ENCODE results near the gene INCENP.
"Not testable (repeated sequence)": the region's sequence is repeated elsewhere in the genome, so short reads cannot be mapped to it uniquely, and the experiment has no call there.

The INCENP gene

DNA sequence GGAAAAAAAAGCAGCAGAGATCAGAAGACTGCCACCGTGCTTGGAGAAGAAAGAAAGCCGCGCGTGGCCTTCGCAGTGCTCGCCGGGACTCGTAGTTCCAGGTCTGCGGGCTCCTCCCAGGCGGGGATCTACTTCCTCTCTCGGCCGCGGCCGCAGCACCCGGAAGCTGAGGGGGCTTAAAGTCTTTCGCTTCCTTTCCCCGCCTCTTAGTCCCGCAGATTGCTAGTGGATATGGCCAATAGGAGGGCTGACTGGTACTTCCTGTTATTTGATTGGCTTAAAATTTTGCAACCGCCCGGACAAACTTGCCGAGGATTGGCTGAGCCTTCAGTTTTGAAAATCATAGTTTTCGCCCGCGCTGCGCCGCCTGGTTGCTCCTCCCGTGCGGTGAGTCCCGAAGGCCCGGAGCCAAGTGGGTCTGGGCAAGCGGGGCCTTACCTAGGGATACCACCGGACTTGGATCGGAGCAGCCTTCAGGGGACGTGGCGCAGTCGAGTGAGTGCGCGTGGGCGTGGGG, at the start of gene INCENP:
TSS of gene INCENP (plus strand) at position 343 of the 517 bp plus-strand sequence. CDS start 4,151 bp downstream, outside the sequence.
- peak; percentile 99 for DNase-seq (ENCODE audit: low spot score)

DNA sequence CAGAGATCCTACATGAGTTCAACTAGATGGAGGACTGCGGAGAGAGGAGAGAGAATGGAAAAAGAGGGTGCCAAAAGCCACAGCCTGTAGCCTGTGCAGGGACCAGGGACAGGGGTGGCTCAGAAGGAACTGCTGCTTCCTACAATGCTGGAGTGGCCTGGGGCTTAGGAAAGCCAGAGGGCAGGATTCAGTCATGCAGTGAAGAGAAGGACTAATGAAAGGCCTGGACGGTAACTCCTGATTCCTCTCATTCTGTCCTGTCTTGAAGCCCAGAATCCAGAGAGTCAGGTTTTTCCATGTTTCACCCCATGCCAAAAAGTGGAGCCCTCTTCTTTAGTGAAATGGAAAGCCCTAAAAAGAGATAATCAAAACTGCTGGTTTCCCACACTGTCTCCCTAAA, 48.4 kb upstream of the INCENP start:
- DNase-seq (ENCODE audit: low spot score), result no peak

DNA sequence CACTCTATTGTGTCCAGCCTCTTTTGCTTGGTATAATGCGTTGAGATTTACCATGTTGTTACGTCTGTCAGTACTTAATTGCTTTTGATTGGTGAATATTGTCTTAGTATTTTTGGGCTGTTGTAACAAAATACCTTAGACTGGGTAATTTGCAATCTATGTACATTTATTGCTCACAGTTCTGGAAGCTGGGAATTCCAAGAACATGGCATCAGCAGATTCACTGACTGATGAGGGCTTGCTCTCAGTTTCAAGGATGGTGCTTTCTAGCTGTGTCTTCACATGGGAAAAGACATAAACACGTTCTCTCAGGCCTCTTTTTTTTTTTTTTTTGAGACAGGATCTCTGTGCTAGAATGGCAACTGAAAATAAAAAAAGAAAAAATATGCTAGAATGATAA, 46.7 kb upstream of the INCENP start:
- DNase-seq (ENCODE audit: low spot score), result no peak

DNA sequence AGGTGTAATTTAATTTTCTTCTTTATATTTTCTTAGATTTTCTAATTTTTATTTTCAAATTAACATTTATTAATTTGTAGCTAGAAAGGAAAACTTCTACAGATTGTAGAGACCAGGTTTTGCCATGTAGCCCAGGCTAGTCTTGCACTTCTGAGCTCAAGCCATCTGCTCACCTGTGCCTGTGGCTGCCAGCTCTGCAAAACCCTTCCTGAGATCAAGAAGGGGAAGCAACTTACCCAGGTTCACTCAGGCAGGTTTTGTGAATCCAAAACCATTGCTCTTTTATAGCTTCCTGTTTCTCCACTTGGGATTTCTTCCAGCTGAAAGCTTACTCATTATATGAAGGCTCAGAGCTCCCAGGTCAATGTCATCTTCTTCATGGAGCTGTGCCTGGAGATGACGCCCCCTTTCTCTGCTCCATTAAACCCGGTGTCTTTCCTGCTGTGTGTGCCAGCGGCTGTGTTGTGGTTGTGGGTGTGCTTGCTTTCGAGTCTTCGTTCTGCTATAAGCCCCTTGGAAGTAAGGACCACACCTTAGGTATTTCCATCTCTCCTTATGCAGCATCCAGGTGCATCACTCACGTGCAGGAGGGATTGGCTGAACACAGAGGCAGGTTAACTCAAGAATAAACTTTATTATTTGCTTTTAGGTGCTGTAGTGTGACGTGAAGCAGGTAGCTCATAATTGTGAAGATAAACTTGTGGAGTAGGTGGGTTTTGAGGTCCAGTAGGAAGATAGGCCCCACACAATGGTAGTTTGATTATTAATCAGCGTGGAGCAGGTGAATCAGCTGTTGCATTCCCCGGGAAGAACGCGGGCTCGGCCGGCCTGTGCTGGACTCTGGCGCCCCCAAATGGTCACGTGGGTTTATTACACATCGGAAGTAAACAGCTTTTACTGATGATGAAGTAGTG, 42.2 kb upstream of the INCENP start:
- DNase-seq (ENCODE audit: low spot score), result peak; percentile 84

DNA sequence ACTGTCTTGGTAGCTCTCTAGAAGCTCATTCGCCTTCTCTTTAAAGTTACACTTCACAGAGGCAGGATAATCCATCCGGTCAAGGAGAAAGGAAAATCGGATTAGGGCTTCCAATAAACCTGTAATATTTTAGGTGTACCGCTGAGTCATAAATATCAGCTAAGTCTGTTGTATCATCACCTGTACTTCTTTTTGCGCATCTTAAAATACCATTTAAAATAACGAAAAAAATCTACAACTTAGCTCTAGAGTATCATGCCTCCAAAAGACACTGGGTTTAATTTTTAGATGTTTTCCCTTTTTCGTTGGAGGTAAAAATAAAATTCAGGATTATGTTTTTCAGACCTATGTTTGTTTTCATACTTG, 41.5 kb upstream of the INCENP start:
- DNase-seq (ENCODE audit: low spot score), result no peak

DNA sequence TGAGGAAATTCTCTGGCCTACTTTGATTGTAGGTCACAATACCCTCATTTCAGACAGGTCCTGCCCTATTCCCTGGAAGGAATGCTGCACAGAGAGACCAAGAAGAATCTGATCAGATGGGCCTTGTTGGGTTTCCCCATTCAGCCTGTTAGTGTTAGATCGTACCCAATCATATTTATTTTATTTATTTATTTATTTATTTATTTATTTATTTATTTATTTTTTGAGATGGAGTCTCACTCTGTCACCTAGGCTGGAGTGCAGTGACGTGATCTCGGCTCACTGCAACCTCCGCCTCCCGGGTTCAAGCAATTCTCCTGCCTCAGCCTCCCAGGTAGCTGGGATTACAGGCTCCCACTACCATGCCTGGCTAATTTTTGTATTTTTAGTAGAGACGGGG, 39.0 kb upstream of the INCENP start:
- not testable (repeated sequence) for DNase-seq (ENCODE audit: low spot score)

DNA sequence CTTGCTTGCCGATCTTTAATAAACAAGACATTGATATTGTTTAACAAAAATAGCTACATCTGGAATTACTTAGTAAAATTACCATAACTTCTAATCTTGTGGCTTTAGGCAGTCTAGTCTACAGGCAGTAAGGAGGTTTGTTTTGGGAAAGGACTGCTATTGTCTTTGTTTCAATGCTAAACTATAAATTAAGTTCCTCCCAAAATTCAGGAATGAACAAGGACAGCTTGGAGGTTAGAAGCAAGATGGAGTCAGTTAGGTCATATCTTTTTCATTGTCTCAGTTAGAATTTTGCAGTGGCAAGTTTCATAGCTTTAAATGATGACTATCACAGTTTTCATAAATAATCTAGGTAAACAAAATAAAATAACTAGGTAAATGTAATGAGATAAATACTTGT, 36.1 kb upstream of the INCENP start:
- no peak for DNase-seq (ENCODE audit: low spot score)

DNA sequence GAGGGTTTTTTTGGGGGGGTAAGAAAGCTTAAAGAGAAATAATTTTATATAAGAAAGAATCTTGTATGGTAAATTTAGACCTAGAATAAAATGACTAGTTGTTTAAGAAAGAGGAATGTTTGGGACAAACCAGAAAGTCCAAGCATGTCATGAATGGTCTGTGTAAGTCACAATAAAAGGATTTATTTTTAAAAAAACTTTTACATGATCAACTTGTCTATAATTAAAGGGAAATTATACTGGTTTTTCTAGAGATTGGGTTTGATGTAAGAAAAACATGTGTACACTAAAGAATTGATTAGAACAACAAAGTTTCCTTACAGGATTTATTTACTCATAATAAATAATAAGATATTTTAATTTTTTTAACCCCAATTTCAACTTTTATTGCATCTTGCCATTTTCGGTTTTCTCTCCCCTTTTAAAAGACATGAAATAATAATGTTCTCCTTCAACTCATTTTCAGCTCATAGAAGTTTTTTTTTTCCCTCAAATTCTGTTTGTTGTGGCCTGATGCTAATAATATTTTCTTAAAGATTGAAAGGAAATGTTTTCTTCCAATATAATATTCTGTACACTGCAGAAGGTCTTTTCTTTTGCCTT, 35.4 kb upstream of the INCENP start:
- no peak for DNase-seq (ENCODE audit: low spot score)

DNA sequence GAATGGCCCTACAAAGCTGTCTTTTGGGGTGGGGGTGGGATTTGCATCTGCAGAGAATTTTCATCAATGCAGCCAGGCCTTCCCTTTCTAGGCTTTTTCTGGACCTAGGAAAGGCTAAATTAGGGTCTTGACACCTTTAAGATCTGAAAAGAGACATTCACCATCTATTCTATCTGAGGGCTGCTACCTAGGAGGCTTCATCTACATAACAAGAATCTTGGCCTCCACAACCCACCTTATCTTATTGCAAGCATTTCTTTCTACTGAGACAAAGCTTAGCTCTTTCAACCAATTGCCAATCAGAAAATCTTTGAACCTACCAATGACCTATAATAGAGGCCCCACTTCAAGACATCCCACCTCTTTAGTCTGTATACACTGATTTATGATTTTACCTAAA, 20.7 kb upstream of the INCENP start:
- DNase-seq (ENCODE audit: low spot score), result no peak

DNA sequence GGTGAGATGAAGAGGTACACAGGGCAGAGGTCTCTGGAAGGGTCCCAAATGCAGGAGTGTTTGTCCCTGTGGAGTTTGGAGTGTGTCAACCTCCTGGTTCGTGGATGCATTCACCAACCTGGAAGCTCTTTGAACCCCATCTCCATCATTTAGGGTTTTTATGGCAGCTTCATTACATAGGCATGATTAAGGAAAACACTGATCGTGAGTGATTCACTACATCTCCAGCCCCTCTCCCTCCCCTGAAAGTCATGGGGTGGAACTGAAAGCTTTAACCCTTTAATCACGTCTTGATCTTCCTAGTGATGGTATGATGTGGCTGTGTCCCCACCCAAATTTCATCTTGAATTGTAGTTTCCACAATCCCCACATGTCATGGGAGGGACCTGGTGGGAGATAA, 19.8 kb upstream of the INCENP start:
- DNase-seq (ENCODE audit: low spot score), result no peak

DNA sequence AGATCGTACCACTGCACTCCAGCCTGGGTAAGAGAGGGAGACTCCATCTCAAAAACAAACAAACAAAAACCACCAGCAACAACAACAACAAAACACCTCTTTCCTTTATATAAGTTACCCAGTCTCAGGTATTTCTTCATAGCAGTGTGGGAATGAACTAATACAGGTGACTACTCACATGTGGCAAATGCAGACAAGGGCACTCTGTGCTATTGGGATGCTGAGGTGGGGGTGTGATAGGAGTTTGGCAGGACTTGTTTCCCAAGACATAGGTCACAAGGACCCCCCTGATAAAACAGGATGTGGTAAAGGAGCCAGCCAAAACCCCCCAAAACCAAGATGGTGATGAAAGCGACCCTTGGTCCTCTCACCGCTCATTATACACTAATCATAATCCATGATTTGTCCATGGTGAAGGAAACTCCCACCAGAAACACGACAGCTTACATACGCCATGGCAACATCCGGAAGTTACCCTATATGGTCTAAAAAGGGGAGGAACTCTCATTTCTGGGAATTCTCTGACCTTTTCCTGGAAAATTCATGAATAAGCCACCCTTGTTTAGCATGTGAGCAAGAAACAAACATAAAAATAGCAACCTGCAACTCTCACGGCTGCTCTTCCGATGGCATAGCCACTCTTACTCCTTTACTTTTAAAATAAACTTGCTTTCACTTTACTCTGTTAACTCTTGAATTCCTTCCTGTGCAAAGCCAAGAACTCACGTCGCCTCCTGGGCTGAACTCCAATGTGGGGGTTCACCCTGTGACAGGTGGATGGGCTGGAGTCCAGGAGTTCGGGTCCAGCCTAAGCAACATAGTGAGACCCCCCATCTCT, 18.8 kb upstream of the INCENP start:
- peak; percentile 52 for DNase-seq (ENCODE audit: low spot score)

DNA sequence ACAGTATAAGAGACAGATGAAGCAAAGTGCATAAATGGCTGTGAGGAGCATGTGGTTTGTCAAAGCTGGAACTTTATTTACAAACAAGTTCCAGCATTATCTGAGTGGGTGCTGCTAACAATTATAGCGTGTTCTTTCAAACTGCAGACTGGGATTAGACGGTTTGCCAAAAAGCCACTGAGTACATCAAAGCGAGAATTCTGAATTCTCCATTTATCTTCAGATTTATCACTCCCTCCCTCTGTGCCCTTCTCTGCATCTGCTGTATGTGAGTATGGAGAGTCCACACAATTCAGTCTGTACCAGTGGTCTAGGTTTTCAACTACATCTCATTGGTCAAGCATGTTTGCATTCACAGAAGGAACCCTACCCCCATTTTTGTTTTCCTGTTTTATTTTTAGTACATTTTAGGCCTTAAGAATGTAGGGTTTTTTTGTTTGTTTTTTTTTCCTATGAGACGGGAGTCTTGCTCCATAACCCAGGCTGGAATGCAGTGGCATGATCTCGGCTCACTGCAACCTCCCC, 18.1 kb upstream of the INCENP start:
- DNase-seq (ENCODE audit: low spot score), result peak; percentile 41

DNA sequence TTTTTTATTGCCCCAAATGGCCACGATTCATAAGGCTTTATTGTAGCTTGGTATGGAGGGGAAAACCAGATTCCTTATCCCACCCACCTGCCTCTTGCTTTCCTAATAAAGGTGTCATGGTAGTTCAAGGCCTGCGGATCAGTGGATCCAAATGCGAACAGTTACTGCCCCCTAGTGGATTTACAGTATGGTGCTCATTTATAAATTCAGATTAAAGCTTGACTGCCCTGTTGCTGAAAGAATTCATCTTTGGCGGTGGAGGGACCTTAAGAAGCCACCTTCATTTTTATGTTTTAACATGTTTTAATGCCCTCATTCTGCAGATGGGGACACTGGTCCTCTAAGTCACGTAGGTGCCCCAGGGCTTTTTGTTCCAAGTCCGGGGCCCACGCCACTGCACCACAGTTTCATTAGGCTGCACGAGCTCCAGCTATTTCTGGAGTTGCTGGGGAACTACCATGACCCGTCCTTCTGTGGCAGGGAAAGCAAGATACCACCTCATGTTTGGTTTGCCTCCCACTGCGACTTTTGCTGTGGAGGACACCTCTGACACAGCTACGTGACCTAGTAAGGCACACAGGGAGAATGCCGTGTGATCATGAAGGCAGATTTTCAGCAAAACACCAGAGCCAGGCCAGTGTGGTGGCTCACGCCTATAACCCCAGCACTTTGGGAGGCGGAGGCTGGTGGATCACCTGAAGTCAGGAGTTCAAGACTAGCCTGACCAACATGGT, 15.6 kb upstream of the INCENP start:
- peak; percentile 60 for DNase-seq (ENCODE audit: low spot score)

DNA sequence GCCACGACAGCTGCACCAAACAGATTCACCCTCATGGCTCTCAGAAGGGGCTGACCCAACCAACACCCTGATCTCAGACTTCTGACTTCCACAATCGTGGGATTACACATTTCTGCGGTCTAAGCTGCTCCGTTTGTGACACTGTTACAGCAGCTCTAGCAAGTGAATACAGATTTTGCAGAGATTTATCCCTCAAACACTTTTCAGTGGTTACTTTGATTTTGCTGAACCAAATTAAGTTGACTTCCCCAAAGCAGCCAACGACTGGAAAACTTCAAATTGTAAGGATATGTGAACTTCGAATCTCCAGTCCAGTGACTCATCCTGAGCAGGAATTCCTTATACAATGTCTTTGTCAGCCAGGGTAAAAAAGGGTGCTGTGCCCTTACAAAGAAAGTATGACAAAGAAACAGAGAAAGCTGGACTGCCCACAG, 14.8 kb upstream of the INCENP start:
- peak; percentile 34 for DNase-seq (ENCODE audit: low spot score)

DNA sequence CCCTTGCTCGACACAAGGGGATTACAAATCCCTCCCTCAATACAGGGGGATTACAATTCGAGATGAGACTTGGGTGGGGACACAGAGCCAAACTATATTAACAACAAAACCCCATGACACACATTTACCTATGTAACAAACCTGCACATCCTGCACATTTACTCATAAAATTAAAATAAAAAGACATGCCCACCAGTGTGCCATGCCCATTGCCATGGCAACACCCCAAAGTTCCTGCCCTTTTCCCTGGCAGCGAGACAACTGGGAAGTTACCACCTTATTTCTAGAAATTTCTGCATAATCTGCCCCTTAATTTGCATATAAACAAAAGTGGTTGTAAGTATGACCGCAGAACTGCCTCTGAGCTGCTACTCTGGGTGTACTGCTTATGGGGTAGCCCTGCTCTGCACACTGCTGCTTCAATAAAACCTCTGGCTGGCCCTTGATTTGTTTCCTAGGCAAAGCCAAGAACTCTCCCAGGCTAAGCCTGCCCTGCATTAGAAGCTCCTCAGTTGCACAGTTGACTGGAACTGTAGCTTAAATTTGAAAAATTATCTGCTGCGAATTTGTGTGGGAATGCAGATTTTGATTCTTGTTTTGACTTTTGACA, 8.6 kb upstream of the INCENP start:
- DNase-seq (ENCODE audit: low spot score), result no peak

DNA sequence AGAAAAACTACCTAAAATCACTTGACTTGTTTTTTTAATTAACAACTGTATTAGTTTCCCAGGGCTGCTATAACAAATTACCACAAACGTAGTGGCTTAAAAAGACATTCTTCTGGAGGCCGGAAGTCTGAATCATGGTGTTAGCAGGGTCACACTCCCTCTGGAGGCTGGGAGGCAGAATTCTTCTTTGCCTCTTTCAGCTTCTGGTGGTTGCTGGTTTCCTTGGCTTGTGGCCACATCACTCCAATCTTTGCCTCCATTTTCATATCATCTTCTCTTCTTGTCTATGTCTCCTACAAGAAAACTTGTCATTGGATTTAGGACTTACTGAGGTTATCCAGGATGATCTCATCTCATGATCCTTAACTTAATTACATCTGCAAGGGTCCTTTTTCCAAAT, 7.4 kb upstream of the INCENP start:
- DNase-seq (ENCODE audit: low spot score), result no peak

DNA sequence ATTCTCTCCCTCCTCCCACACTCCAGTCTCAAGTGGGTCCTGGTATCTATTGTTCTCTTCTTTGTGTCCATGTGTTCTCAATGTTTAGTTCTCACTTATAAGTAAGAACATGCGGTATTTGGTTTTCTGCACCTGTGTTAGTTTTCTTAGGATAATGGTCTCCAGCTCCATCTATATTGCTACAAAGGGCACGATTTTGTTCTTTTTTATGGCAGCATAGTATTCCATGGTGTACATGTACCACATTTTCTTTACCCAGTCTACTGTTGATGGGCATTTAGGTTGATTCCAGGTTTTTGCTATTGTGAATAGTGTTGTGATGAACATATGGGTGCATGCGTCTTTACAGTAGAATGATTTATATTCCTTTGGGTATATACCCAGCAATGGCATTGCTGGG, 4.2 kb upstream of the INCENP start:
- no peak for DNase-seq (ENCODE audit: low spot score)

DNA sequence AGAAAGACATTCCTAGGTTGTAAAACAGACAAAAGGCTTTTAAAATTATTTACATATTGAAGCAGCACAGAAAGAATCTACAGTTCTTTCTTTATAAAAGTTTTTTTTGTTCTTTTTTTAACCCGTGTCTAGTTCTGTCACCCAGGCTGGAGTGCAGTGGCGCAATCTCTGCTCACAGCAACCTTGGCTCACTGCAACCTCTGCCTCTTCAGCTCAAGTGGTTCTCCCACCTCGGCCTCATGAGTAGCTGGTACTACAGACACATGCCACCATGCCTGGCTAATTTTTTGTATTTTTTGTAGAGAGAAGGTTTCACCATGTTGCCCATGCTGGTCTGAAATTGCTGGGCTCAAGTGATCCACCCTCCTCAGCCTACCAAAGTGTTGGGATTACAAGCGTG, 3.8 kb upstream of the INCENP start:
- DNase-seq (ENCODE audit: low spot score), result no peak

DNA sequence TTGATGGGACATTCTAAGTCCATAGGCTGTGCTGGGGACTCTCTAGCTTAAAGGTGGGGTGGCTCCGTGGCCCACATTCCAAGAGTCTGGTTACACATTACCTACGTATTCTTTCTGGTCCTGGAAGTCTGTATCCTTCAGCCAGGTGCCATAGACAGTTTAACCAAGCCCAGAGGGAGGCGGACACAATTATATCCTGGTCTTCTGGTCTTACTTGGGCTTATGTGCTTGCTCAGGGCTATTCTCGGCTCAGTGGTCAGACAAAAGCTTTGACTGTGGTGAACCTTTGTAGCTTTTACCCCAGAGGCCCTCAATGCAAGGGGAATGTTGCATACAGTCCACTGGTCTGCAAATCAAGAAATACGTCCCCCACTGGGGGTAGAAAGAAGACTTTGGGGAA, 3.4 kb upstream of the INCENP start:
- no peak for DNase-seq (ENCODE audit: low spot score)

DNA sequence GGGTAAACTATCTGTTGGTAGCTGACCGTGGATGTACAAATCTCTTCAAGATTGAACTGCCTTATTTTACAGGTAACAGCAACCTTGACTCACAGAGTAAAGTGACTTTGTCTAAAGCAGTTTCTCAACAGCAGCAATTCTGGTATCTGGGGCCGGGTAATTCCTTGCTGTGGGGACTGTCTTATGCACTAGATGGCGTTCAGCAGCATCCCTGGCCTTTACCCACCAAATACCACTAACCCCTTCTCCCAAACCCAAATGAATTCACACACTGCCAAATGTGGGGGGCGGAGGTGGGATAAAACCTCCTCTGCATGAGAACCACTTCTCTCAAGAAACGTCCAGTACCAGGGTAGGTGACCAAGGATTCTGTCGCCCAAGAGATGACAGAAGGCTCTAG, 1.7 kb upstream of the INCENP start:
- DNase-seq (ENCODE audit: low spot score), result no peak

Data from AG08395 (cell line).